H9 (cell line): ENCODE data around the gene ABCC11. TPM values are rescaled to one million over a fixed set of nuclear protein-coding genes. Genes with fewer than 3 reads are reported as not detected.

ENCODE experiments used
- DNase-seq: peaks from one replicate; pipeline ENCODE4 v3.0.0-alpha.2; 2017
- H2AFZ ChIP-seq: one replicate; pipeline ENCODE4 v1.6.1; 2013; ENCODE audit warnings: mild to moderate bottlenecking, low read length, control low read depth, moderate library complexity
- H2AK5ac ChIP-seq: 2 replicates; pipeline ENCODE4 v1.6.1; 2013; ENCODE audit warnings: low read length, control low read depth, mixed read lengths; ENCODE audit not compliant: insufficient read length
- H2BK120ac ChIP-seq: one replicate; pipeline ENCODE4 v1.6.1; 2013; ENCODE audit warnings: low read depth, mild to moderate bottlenecking, low read length, control low read depth, inconsistent platforms; ENCODE audit not compliant: poor library complexity, severe bottlenecking
- H2BK12ac ChIP-seq: 2 replicates; pipeline ENCODE4 v1.6.1; 2013; ENCODE audit warnings: low read length, control low read depth, mixed read lengths, low read depth; ENCODE audit not compliant: insufficient read length
- H2BK15ac ChIP-seq: 2 replicates; pipeline ENCODE4 v1.6.1; 2013; ENCODE audit warnings: low read depth, low read length, control low read depth
- H2BK20ac ChIP-seq: one replicate; pipeline ENCODE4 v1.6.1; 2013; ENCODE audit warnings: low read depth, mild to moderate bottlenecking, low read length, control low read depth, inconsistent platforms; ENCODE audit not compliant: poor library complexity, severe bottlenecking
- H2BK5ac ChIP-seq: 2 replicates; pipeline ENCODE4 v1.6.1; 2013; ENCODE audit warnings: low read length, control low read depth, mixed read lengths; ENCODE audit not compliant: insufficient read length
- H3K14ac ChIP-seq: 2 replicates; pipeline ENCODE4 v1.6.1; 2013; ENCODE audit warnings: low read length, control low read depth; ENCODE audit not compliant: insufficient read depth
- H3K18ac ChIP-seq: 2 replicates; pipeline ENCODE4 v1.6.1; 2013; ENCODE audit warnings: low read depth, mild to moderate bottlenecking, mixed read lengths, low read length, control low read depth; ENCODE audit not compliant: insufficient read length
- H3K23ac ChIP-seq: 2 replicates; pipeline ENCODE4 v1.6.1; 2013; ENCODE audit warnings: low read length, control low read depth, mixed read lengths, low read depth; ENCODE audit not compliant: insufficient read length
- H3K23me2 ChIP-seq: 2 replicates; pipeline ENCODE4 v1.6.1; 2013; ENCODE audit warnings: low read depth, mild to moderate bottlenecking, mixed read lengths, low read length, control low read depth; ENCODE audit not compliant: insufficient read length, poor library complexity, severe bottlenecking
- H3K27ac ChIP-seq: 2 replicates; pipeline ENCODE4 v1.5.1; 2013; ENCODE audit warnings: low read length, control low read depth, mixed read lengths, low read depth; ENCODE audit not compliant: insufficient read length
- H3K27me3 ChIP-seq: 2 replicates; pipeline ENCODE4 v1.6.1; 2013; ENCODE audit warnings: low read length, control low read depth, inconsistent platforms; ENCODE audit not compliant: insufficient read depth
- H3K4ac ChIP-seq: 2 replicates; pipeline ENCODE4 v1.6.1; 2013; ENCODE audit warnings: low read depth, mild to moderate bottlenecking, control low read depth, inconsistent platforms, low read length, moderate library complexity
- H3K4me1 ChIP-seq: 2 replicates; pipeline ENCODE4 v1.6.1; 2013; ENCODE audit warnings: low read length, control low read depth, inconsistent platforms; ENCODE audit not compliant: insufficient read depth
- H3K4me2 ChIP-seq: 2 replicates; pipeline ENCODE4 v1.6.1; 2013; ENCODE audit warnings: low read length, control low read depth, mixed read lengths; ENCODE audit not compliant: insufficient read length, insufficient read depth
- H3K56ac ChIP-seq: 2 replicates; pipeline ENCODE4 v1.6.1; 2013; ENCODE audit warnings: low read depth, mild to moderate bottlenecking, mixed read lengths, low read length, control low read depth; ENCODE audit not compliant: insufficient read length
- H3K79me1 ChIP-seq: 2 replicates; pipeline ENCODE4 v1.6.1; 2013; ENCODE audit warnings: low read depth, mild to moderate bottlenecking, moderate library complexity, low read length, control low read depth, inconsistent platforms; ENCODE audit not compliant: insufficient read depth, poor library complexity, severe bottlenecking
- H3K79me2 ChIP-seq: 2 replicates; pipeline ENCODE4 v1.6.1; 2013; ENCODE audit warnings: low read length, control low read depth, inconsistent platforms; ENCODE audit not compliant: insufficient read depth
- H3K9ac ChIP-seq: 2 replicates; pipeline ENCODE4 v1.6.1; 2013; ENCODE audit warnings: low read length, control low read depth, mixed read lengths; ENCODE audit not compliant: insufficient read length; ENCODE audit errors: extremely low read depth
- H3K9me3 ChIP-seq: one replicate; pipeline ENCODE4 v1.6.1; 2013; ENCODE audit warnings: low read depth, low read length, inconsistent platforms; ENCODE audit not compliant: control insufficient read depth
- H3T11ph ChIP-seq: one replicate; pipeline ENCODE4 v1.6.1; 2013; ENCODE audit warnings: mild to moderate bottlenecking, low read length, control low read depth, inconsistent platforms
- H4K20me1 ChIP-seq: one replicate; pipeline ENCODE4 v1.6.1; 2013; ENCODE audit not compliant: control insufficient read depth, insufficient read length, insufficient read depth
- H4K5ac ChIP-seq: 2 replicates; pipeline ENCODE4 v1.6.1; 2013; ENCODE audit warnings: low read depth, mild to moderate bottlenecking, mixed read lengths, low read length, control low read depth; ENCODE audit not compliant: insufficient read length
- H4K8ac ChIP-seq: replicated peaks from 2 replicates; pipeline ENCODE4 v1.6.1; 2013; ENCODE audit warnings: low read length, control low read depth, mixed read lengths, low read depth; ENCODE audit not compliant: insufficient read length
- H4K91ac ChIP-seq: 2 replicates; pipeline ENCODE4 v1.6.1; 2013; ENCODE audit warnings: low read depth, mild to moderate bottlenecking, moderate library complexity, mixed read lengths, low read length, control low read depth; ENCODE audit not compliant: insufficient read length
- H3K27ac Mint-ChIP-seq, 3 experiments: 2 replicates in 2 of 3; 3 replicates in 1 of 3; pipeline ENCODE4 v1.8.0; 2020 to 2021; ENCODE audit warnings: mixed read lengths in 3 of 3, mild to moderate bottlenecking in 1 of 3, moderate library complexity in 1 of 3
- H3K27me3 Mint-ChIP-seq: 2 replicates; pipeline ENCODE4 v1.8.0; 2021; ENCODE audit warnings: low read depth, mild to moderate bottlenecking, moderate library complexity, mixed read lengths
- H3K36me3 Mint-ChIP-seq, 3 experiments: 2 replicates in 2 of 3; 3 replicates in 1 of 3; pipeline ENCODE4 v1.8.0; 2020 to 2021; ENCODE audit warnings: low read depth in 3 of 3, mixed read lengths in 3 of 3; ENCODE audit not compliant: insufficient read depth in 1 of 3
- H3K4me1 Mint-ChIP-seq, 2 experiments: 2 replicates each; pipeline ENCODE4 v1.8.0; 2020; ENCODE audit warnings: mixed read lengths in 2 of 2
- H3K4me3 Mint-ChIP-seq, 2 experiments: 2 replicates in 1 of 2; 3 replicates in 1 of 2; pipeline ENCODE4 v1.8.0; 2020 to 2021; ENCODE audit warnings: mild to moderate bottlenecking in 2 of 2, mixed read lengths in 2 of 2, moderate library complexity in 1 of 2
- H3K9me3 Mint-ChIP-seq, 2 experiments: 2 replicates in 1 of 2; 3 replicates in 1 of 2; pipeline ENCODE4 v1.8.0; 2020; ENCODE audit warnings: mild to moderate bottlenecking in 2 of 2, mixed read lengths in 2 of 2, moderate library complexity in 1 of 2
- WGBS: extraction: QIAGEN DNeasy Blood & Tissue Kit; methylation state at CpG from one replicate; pipeline ENCODE4 v1.1.7; 2013; ENCODE audit warnings: missing lambda C conversion rate, low lambda C conversion rate, mixed read lengths; ENCODE audit not compliant: insufficient read length; ENCODE audit errors: extremely low coverage; 5-methylcytosine and 5-hydroxymethylcytosine counted together
- total RNA-seq: library from RNA; stranded (reverse); gene quantifications from 2 replicates; pipeline ENCODE4 v1.2.1, GENCODE V29; 2021
- TF ChIP-seq, protein P1 (sequence below): fragments of 200-600 bp; sonication (generic); conservative IDR thresholded peaks from 3 replicates; pipeline ENCODE4 v1.8.0; 2021; ENCODE audit warnings: antibody characterized with exemption, mild to moderate bottlenecking

The ABCC11 gene
- total RNA-seq, 1 experiment from 2014 or later: 0.33 TPM

GRCh38 chr16:48128769-48129168, 118.6 kb downstream of the ABCC11 start:
- Histone ChIP-seq H3K56ac (no peak overlapping the region), H2BK120ac (no peak overlapping the region), H3K9me3 (no peaks in the 10 kb centered on the region), H4K8ac (no peak overlapping the region), H3K14ac (no peak overlapping the region), H3K79me2 (no peaks in the 10 kb centered on the region), H3K23ac (no peak overlapping the region), H3K4ac (no peak overlapping the region), H4K91ac (no peak overlapping the region), H2AK5ac (no peak overlapping the region), H3K4me2 (no peak overlapping the region), H4K5ac (no peak overlapping the region), H3K18ac (no peak overlapping the region), H3K27ac (no peak overlapping the region), H4K20me1 (no peaks in the 10 kb centered on the region), H3K23me2 (no peaks in the 10 kb centered on the region), H2BK5ac (no peak overlapping the region), H3K9ac (no peak overlapping the region), H3K79me1 (no peaks in the 10 kb centered on the region), H2AFZ (no peak overlapping the region), H3K4me1 (peaks cover 2% of the 10 kb centered on the region; the same call in 1 of the 2 replicates), H3K27me3 (no peaks in the 10 kb centered on the region), H2BK20ac (no peak overlapping the region), H3T11ph (no peak overlapping the region), H2BK15ac (no peak overlapping the region), H2BK12ac (no peak overlapping the region)
- no peak overlapping the region for H3K4me3 Mint-ChIP-seq
- H3K36me3 Mint-ChIP-seq: peaks cover 0 to 1% (median 0%) of the 10 kb centered on the region in 3 experiments; a peak in 1 of 7 replicates
- peaks cover 6 to 11% of the 10 kb centered on the region in 2 experiments for H3K4me1 Mint-ChIP-seq
- H3K27me3 Mint-ChIP-seq: no peaks in the 10 kb centered on the region; the same call in none of the 2 replicates
- DNase-seq: no peak
- TF ChIP-seq, protein P1, sequence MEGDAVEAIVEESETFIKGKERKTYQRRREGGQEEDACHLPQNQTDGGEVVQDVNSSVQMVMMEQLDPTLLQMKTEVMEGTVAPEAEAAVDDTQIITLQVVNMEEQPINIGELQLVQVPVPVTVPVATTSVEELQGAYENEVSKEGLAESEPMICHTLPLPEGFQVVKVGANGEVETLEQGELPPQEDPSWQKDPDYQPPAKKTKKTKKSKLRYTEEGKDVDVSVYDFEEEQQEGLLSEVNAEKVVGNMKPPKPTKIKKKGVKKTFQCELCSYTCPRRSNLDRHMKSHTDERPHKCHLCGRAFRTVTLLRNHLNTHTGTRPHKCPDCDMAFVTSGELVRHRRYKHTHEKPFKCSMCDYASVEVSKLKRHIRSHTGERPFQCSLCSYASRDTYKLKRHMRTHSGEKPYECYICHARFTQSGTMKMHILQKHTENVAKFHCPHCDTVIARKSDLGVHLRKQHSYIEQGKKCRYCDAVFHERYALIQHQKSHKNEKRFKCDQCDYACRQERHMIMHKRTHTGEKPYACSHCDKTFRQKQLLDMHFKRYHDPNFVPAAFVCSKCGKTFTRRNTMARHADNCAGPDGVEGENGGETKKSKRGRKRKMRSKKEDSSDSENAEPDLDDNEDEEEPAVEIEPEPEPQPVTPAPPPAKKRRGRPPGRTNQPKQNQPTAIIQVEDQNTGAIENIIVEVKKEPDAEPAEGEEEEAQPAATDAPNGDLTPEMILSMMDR: no peak
- no peak overlapping the region for H3K27ac Mint-ChIP-seq
- H3K9me3 Mint-ChIP-seq: peaks cover 0 to 2% of the 10 kb centered on the region in 2 experiments; a peak in 1 of 5 replicates
- no CpG with 5 or more reads among the region's 2 CpGs for WGBS
